Measurements from ENCODE around the gene ANKRD39. TPM values are rescaled to one million over a fixed set of nuclear protein-coding genes. Genes with fewer than 3 reads are reported as not detected.

The ANKRD39 gene
- total and polyA plus RNA-seq, 9 of the 15 experiments (the other 6 are each of a cell fraction or from before 2014, with no cell fraction given): 8.2 to 33.1 (median 23.8) TPM

GRCh38 chr2:96873651-96874096 lies 15.9 kb upstream of the ANKRD39 start (continued):
- TF ChIP-seq, protein P1, sequence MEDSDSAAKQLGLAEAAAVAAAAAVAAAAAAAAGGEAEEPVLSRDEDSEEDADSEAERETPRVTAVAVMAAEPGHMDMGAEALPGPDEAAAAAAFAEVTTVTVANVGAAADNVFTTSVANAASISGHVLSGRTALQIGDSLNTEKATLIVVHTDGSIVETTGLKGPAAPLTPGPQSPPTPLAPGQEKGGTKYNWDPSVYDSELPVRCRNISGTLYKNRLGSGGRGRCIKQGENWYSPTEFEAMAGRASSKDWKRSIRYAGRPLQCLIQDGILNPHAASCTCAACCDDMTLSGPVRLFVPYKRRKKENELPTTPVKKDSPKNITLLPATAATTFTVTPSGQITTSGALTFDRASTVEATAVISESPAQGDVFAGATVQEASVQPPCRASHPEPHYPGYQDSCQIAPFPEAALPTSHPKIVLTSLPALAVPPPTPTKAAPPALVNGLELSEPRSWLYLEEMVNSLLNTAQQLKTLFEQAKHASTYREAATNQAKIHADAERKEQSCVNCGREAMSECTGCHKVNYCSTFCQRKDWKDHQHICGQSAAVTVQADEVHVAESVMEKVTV (CRISPR knock-in tag; IDR thresholded peaks at IDR 0.05): peak; percentile 10; the same call in 1 of the 2 replicates
- TF ChIP-seq ARID1B (IDR thresholded peaks at IDR 0.05): peak; percentile 44; the same call in 1 of the 2 replicates
- TF ChIP-seq ELF4 (CRISPR knock-in tag; IDR thresholded peaks at IDR 0.05): peak; percentile 45; the same call in 1 of the 2 replicates
- TF ChIP-seq, protein P2, sequence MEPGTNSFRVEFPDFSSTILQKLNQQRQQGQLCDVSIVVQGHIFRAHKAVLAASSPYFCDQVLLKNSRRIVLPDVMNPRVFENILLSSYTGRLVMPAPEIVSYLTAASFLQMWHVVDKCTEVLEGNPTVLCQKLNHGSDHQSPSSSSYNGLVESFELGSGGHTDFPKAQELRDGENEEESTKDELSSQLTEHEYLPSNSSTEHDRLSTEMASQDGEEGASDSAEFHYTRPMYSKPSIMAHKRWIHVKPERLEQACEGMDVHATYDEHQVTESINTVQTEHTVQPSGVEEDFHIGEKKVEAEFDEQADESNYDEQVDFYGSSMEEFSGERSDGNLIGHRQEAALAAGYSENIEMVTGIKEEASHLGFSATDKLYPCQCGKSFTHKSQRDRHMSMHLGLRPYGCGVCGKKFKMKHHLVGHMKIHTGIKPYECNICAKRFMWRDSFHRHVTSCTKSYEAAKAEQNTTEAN (CRISPR knock-in tag; IDR thresholded peaks at IDR 0.05): no peak
- TF ChIP-seq, protein P3, sequence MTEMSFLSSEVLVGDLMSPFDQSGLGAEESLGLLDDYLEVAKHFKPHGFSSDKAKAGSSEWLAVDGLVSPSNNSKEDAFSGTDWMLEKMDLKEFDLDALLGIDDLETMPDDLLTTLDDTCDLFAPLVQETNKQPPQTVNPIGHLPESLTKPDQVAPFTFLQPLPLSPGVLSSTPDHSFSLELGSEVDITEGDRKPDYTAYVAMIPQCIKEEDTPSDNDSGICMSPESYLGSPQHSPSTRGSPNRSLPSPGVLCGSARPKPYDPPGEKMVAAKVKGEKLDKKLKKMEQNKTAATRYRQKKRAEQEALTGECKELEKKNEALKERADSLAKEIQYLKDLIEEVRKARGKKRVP (CRISPR knock-in tag; IDR thresholded peaks at IDR 0.05): no peak
- peak in 1 of 2 experiments; percentile 54; a peak in 1 of 4 replicates for TF ChIP-seq UBTF (IDR thresholded peaks at IDR 0.05; ENCODE audit: borderline replicate concordance in 1 of 2, low read depth in 2 of 2, low read length in 2 of 2)
- TF ChIP-seq ETV1 (tag; conservative IDR thresholded peaks at IDR 0.05; ENCODE audit: low read depth): 0 out of 2 replicates have a peak, but pooled peaks have one; percentile 16
- TF ChIP-seq ZNF354B (CRISPR knock-in tag; IDR thresholded peaks at IDR 0.05): no peak
- no peak for TF ChIP-seq SMAD2 (IDR thresholded peaks at IDR 0.05; ENCODE audit: low read depth, low read length)
- TF ChIP-seq ZNF408 (CRISPR knock-in tag; IDR thresholded peaks at IDR 0.05; ENCODE audit: low read depth): no peak
- 0 out of 2 replicates have a peak, but pooled peaks have one; percentile 36 for TF ChIP-seq TOE1 (IDR thresholded peaks at IDR 0.05; ENCODE audit: borderline replicate concordance)
- no peak for TF ChIP-seq TOE1 (CRISPR knock-in tag; IDR thresholded peaks at IDR 0.05; ENCODE audit: borderline replicate concordance, low read depth)
- no peak for TF ChIP-seq HNRNPH1 (optimal IDR thresholded peaks at IDR 0.05; ENCODE audit: low read depth, low read length)
- 0 out of 4 replicates have a peak, but pooled peaks of 1 of the 2 experiments have one; percentile 7 for TF ChIP-seq KDM1A (IDR thresholded peaks at IDR 0.05)
- no peak for TF ChIP-seq E2F4 (CRISPR knock-in tag; IDR thresholded peaks at IDR 0.05; ENCODE audit: low read depth)
- TF ChIP-seq TCF3 (CRISPR knock-in tag; IDR thresholded peaks at IDR 0.05): peak; percentile 35
- TF ChIP-seq ZNF586 (CRISPR knock-in tag; conservative IDR thresholded peaks at IDR 0.05): 0 out of 2 replicates have a peak, but pooled peaks have one; percentile 7
- 0 out of 2 replicates have a peak, but pooled peaks have one; percentile 11 for TF ChIP-seq ATF7 (IDR thresholded peaks at IDR 0.05)

Measured in K562 (cell line).